GM18873 (cell line): ENCODE results near the gene KYAT1.
"Not testable (repeated sequence)": the region's sequence is repeated elsewhere in the genome, so short reads cannot be mapped to it uniquely, and the experiment has no call there.

Experiments
- ATAC-seq: cut with Tn5 transposase; IDR thresholded peaks from one replicate; pipeline ENCODE4 v1.9.1; 2021; ENCODE audit warnings: mild to moderate bottlenecking, moderate library complexity, moderate number of reproducible peaks; ENCODE audit not compliant: unreplicated experiment, low FRiP score

The KYAT1 gene

DNA sequence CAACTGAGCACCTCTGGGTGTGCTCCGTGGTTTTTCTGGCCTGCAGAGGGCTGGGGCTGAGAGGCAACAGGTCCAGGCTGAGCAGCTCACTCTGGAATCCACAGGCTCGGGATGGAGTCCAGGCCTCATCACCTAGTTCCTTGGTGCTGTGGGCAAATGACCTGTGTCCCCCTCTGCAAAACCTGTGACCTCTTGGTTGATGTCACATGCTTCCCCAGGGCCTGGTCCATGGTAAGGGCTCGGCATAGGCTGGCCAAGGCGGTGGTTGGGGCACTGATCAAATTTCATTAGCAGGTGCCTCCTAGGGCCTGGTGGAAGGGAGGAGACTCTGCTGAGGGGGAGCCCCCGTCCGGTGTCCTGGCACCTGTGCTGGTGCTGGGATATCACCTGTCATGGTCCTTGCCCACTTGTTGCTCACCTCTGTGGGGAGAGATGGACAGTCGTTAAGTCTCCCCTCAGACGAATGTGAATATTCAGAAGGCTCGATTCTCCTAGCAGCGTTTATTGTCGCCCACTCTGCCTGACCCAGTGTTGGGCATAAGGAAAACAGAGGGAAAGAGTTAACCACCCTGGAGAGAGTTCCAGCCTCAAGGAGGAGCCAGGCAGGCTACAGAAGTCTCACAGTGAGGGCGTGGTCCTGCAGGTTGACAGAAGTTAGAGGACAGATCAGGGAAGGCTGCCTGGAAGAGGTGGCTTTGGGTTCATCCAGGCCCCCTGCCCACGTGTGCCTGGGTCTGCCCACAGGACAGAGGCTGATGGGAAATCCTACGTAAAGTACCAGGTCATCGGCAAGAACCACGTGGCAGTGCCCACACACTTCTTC lies 60.0 kb downstream of the KYAT1 start:
- no peak for ATAC-seq

GRCh38 chr9:128820665-128821583 lies 60.8 kb downstream of the KYAT1 start:
- ATAC-seq = no peak

DNA sequence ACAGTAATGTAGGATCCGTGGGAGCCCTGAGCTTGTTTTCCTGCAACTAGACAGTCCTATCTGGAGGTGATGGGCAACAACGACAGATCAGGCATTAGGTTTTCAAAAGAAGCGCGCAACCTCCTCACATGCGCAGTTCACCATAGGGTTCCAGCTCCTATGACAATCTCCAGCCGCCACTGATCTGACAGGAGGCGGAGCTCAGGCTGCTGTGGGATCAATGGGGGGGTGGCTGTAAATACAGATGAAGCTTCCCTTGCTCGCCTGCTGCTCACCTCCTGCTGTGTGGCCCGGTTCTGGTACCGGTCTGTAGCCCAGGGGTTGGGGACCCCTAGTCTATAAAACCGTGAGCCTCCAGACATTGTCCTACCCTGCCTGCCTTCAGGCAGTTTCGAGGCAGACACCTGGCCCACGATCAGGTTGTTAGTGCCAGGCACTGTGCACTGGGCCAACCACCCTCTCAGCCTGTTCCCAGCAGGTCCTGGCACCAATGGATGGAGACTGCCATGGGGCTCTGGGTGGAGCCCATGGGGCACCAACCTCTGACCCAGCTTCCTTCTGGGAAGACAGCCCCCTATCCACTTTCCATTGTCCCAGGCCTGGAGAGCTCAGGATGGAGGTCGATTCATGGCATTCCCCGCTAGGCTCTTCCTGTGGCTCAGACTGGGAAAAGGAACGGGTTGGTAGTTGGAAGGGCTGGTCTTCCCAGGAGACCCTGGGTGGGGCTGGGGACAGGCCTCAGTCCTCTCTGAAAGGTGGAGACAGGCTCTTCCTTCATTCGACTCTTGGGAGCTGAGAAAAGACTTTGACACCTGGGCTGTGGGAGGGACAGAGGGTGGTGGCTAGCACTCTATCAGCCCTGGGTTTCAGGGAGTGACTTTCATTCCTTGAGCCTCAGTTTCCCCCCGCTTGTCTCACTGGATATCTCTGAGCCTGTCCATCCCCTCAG lies 61.8 kb downstream of the KYAT1 start:
- ATAC-seq = no peak

DNA sequence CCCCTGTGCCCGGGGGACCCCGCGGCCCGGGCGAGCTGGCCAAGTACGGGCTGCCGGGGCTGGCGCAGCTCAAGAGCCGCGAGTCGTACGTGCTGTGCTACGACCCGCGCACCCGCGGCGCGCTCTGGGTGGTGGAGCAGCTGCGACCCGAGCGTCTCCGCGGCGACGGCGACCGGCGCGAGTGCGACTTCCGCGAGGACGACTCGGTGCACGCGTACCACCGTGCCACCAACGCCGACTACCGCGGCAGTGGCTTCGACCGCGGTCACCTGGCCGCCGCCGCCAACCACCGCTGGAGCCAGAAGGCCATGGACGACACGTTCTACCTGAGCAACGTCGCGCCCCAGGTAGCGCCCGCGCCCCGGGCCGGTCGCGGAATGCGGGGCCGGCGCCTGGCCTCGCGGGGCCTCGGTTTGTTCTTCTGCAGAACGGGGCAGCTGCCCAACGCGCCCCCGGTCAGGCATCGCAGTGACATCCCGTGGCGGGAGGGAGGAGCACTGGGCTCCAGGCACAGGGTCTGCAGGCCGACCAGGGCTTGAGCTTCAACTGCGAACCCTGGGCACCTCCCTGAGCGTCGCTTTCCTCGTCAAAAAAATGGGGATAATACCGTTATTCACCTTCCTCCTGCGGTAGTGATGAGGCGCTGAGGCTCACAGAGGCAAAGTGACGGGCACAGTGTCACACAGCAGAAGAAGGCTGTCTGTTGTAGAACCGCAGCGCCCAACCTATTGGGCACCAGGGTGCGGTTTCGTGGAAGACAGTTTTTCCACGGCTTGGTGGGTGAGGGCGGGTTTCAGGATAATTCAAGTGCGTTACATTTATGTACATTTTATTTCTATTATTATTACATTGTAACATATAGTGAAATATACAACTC lies 62.7 kb downstream of the KYAT1 start:
- ATAC-seq = peak; percentile 15

- ATAC-seq = peak; percentile 78
These were observed 63.5 kb downstream of the KYAT1 start, which contains the start of gene ENDOG for GRCh38 chr9:128818099-128818838. TSS of gene ENDOG (plus strand) at chr9:128818500. CDS start at chr9:128818685, 185 bp downstream.

DNA sequence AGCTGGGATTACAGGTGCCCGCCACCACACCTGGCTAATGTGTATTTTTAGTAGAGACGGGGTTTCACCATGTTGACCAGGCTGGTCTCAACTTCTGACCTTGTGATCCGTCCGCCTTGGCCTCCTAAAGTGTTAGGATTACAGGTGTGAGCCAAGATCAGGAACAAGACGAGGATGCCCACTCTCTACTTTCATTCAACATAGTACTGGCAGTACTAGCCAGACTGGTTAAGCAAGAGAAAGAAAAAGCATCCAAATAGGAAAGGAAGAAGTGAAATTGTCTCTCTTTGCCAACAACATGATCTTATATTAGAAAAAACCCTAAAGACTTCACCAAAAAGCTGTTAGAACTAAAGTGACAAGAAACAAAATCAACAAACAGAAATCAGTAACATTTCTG lies 70.9 kb downstream of the KYAT1 start:
- ATAC-seq = no peak

DNA sequence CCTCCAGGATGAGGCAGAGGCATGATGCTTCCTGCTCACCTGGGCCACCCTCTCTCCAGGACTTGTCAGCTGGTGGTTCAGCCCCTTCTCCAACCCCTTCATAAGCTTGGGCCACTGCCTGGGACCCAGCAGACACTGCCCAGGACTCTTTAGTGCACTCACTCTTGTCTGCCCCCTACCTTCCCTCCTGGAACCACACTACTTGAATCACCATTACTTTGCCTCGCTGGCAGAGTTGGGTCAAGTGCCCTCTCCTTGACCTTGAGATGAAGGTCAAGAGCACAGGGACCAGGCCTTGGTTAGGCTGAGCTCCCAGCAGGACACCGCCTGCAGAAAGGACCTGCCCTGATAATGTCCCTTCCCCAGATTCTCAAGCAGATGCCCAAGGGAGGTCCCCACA lies 71.9 kb downstream of the KYAT1 start:
- ATAC-seq = no peak

GRCh38 chr9:128809036-128809599 lies 72.6 kb downstream of the KYAT1 start:
- no peak for ATAC-seq

GRCh38 chr9:128808543-128808942 lies 73.2 kb downstream of the KYAT1 start:
- no peak for ATAC-seq

DNA sequence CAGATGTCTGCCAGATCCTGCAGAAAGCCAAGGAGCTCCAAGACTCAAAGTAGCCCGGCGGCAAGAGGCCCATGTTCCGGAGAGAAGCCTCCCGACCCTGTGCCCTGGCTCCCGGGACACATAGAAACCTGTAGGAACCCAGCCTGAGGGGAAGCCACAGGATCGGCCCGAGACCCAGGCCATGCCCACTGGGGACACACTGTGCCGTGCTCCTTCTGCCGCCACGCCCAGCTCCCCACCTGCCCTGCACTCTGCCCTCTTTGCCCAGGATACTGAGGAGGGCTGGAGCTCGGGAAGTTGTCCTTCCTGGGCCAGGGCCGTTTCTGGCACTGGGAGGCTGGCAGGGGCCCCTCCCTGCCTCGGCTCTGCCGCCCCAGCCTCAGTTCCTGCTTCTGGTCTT lies 73.9 kb downstream of the KYAT1 start:
- no peak for ATAC-seq

DNA sequence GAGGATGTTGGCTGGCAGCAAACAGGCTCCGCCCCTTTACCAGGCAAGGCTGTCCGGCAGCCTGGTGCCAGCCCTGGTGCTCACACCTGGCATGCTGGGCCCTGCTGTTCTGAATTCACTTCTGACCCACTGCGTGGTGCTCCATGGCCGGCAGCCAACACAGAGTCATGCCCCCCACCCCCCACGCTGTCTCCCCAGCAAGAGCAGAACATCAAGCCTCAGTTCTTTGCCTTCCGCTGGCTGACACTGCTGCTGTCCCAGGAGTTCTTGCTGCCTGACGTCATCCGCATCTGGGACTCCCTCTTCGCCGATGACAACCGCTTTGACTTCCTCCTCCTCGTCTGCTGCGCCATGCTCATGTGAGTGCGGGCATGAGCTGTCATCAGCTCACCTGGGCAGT lies 76.1 kb downstream of the KYAT1 start:
- ATAC-seq = no peak

DNA sequence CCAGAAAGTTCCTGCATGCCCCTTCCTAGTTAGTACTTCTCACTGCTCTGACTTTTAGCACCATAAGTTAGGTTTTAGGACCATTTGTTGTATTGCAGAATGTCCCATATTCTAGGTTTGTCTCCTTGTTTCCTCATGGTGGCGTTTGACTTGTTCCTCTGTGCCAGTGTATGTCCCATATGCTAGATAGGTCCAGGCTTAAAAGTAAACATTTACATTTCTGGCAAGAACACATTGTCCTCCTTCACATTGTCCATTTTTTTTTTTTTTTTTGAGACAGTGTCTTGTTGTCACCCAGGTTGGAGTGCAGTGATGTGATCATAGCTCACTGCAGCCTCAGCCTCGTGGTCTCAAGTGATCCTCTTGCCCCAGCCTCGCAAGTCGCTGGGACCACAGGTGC lies 79.3 kb downstream of the KYAT1 start:
- ATAC-seq = no peak

- no peak for ATAC-seq
These were observed 81.7 kb downstream of the KYAT1 start for GRCh38 chr9:128800061-128800460.

DNA sequence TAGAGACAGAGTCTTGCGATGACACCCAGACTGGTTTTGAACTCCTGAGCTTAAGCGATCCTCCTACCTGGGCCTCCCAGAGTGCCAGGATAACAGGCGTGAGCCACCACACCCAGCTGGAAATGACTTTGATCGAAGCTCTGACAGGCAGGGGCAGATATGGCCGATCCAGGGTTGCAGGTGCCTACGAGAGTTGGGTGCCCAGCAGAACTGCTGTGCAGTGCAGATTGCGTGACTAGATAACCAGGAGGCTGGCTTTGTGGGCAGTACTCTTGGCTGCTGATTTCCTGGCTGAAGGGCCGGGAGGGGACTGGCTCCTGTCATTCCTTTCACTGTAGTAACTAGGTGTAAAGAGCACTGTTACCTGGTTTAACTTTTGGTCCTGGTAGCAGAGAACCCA lies 82.9 kb downstream of the KYAT1 start:
- no peak for ATAC-seq

GRCh38 chr9:128794961-128795360 lies 86.8 kb downstream of the KYAT1 start:
- not testable (repeated sequence) for ATAC-seq

GRCh38 chr9:128792978-128793686 lies 88.6 kb downstream of the KYAT1 start:
- ATAC-seq = no peak

- no peak for ATAC-seq
These were observed 89.6 kb downstream of the KYAT1 start for GRCh38 chr9:128792134-128792533.

DNA sequence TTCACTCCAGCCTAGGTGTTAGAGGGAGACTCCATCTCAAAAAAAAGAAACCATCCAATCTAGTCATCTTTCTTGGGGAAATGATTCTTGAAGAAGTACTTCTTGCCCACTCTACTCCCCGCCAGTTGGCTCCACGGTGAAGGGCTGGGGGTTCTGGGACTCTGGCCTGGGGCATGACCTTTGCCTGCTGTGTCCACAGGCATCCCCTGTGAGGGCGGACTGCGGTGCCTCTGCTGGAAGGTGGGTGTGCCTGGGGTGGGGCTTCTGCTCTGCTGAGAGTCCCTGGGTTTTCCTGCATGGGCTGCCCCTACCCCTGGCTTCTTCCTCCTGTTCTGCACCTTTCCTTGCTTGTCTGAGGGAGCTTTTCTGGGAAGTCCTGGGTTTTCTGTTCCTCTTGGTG lies 91.2 kb downstream of the KYAT1 start:
- no peak for ATAC-seq
